Measurements from ENCODE around the gene BRSK2.

The BRSK2 gene

GRCh38 chr11:1350086-1350725 is 39.5 kb upstream of the BRSK2 start:
- no peak for TF ChIP-seq ZNF565 (CRISPR knock-in tag; conservative IDR thresholded peaks at IDR 0.05; ENCODE audit: low read depth)
- TF ChIP-seq ESRRG (CRISPR knock-in tag; IDR thresholded peaks at IDR 0.05): no peak
- no peak for TF ChIP-seq ZNF70 (CRISPR knock-in tag; IDR thresholded peaks at IDR 0.05)
- no peak for TF ChIP-seq ZC3H10 (CRISPR knock-in tag; IDR thresholded peaks at IDR 0.05)
- TF ChIP-seq TCF4 (CRISPR knock-in tag; IDR thresholded peaks at IDR 0.05; ENCODE audit: borderline replicate concordance): no peak
- TF ChIP-seq POU6F1 (CRISPR knock-in tag; IDR thresholded peaks at IDR 0.05; ENCODE audit: borderline replicate concordance, low read depth): no peak
- no peak for TF ChIP-seq ZFP30 (CRISPR knock-in tag; IDR thresholded peaks at IDR 0.05)
- TF ChIP-seq CREB5 (CRISPR knock-in tag; IDR thresholded peaks at IDR 0.05; ENCODE audit: low read depth): no peak
- no peak for TF ChIP-seq CSRNP3 (CRISPR knock-in tag; IDR thresholded peaks at IDR 0.05)
- TF ChIP-seq RARB (CRISPR knock-in tag; IDR thresholded peaks at IDR 0.05): no peak
- TF ChIP-seq ARNTL (CRISPR knock-in tag; IDR thresholded peaks at IDR 0.05; ENCODE audit: borderline replicate concordance, low read depth): no peak
- TF ChIP-seq TOX (CRISPR knock-in tag; IDR thresholded peaks at IDR 0.05; ENCODE audit: borderline replicate concordance): no peak
- no peak for TF ChIP-seq ZFP3 (CRISPR knock-in tag; IDR thresholded peaks at IDR 0.05)
- TF ChIP-seq PPARA (CRISPR knock-in tag; IDR thresholded peaks at IDR 0.05; ENCODE audit: borderline replicate concordance): no peak
- no peak for TF ChIP-seq SNAI2 (CRISPR knock-in tag; IDR thresholded peaks at IDR 0.05)
- no peak for ATAC-seq

GRCh38 chr11:1351278-1351937 is 38.3 kb upstream of the BRSK2 start:
- no peak for TF ChIP-seq ARNTL (CRISPR knock-in tag; IDR thresholded peaks at IDR 0.05; ENCODE audit: borderline replicate concordance, low read depth)
- TF ChIP-seq PPARA (CRISPR knock-in tag; IDR thresholded peaks at IDR 0.05; ENCODE audit: borderline replicate concordance): no peak
- no peak for TF ChIP-seq ZFP30 (CRISPR knock-in tag; IDR thresholded peaks at IDR 0.05)
- no peak for TF ChIP-seq OSR1 (CRISPR knock-in tag; IDR thresholded peaks at IDR 0.05)
- no peak for TF ChIP-seq TCF4 (CRISPR knock-in tag; IDR thresholded peaks at IDR 0.05; ENCODE audit: borderline replicate concordance)
- no peak for TF ChIP-seq PATZ1 (CRISPR knock-in tag; IDR thresholded peaks at IDR 0.05; ENCODE audit: borderline replicate concordance)
- TF ChIP-seq CSDC2 (CRISPR knock-in tag; IDR thresholded peaks at IDR 0.05): no peak
- ATAC-seq: no peak

- ATAC-seq: no peak
- TF ChIP-seq CSDC2 (CRISPR knock-in tag; IDR thresholded peaks at IDR 0.05): no peak
- no peak for TF ChIP-seq RARB (CRISPR knock-in tag; IDR thresholded peaks at IDR 0.05)
- TF ChIP-seq TOX (CRISPR knock-in tag; IDR thresholded peaks at IDR 0.05; ENCODE audit: borderline replicate concordance): no peak
- TF ChIP-seq CSRNP3 (CRISPR knock-in tag; IDR thresholded peaks at IDR 0.05): no peak
- no peak for TF ChIP-seq ISL1 (CRISPR knock-in tag; IDR thresholded peaks at IDR 0.05)
- no peak for TF ChIP-seq ZC3H10 (CRISPR knock-in tag; IDR thresholded peaks at IDR 0.05)
- no peak for TF ChIP-seq SNAI2 (CRISPR knock-in tag; IDR thresholded peaks at IDR 0.05)
- no peak for TF ChIP-seq PATZ1 (CRISPR knock-in tag; IDR thresholded peaks at IDR 0.05; ENCODE audit: borderline replicate concordance)
- no peak for TF ChIP-seq ZNF8 (CRISPR knock-in tag; IDR thresholded peaks at IDR 0.05)
- no peak for TF ChIP-seq ZNF565 (CRISPR knock-in tag; conservative IDR thresholded peaks at IDR 0.05; ENCODE audit: low read depth)
- no peak for TF ChIP-seq ZNF70 (CRISPR knock-in tag; IDR thresholded peaks at IDR 0.05)
- no peak for TF ChIP-seq ARNTL (CRISPR knock-in tag; IDR thresholded peaks at IDR 0.05; ENCODE audit: borderline replicate concordance, low read depth)
- no peak for TF ChIP-seq ZFP30 (CRISPR knock-in tag; IDR thresholded peaks at IDR 0.05)
- TF ChIP-seq CREB5 (CRISPR knock-in tag; IDR thresholded peaks at IDR 0.05; ENCODE audit: low read depth): no peak
- TF ChIP-seq POU6F1 (CRISPR knock-in tag; IDR thresholded peaks at IDR 0.05; ENCODE audit: borderline replicate concordance, low read depth): no peak
- TF ChIP-seq GLIS3 (CRISPR knock-in tag; IDR thresholded peaks at IDR 0.05): no peak
These were observed 36.9 kb upstream of the BRSK2 start for GRCh38 chr11:1352696-1353382.

Measured in SK-N-SH treated with all-trans-retinoic acid at 6 μM for 48 hours (cell line).